ENCODE results near the gene KIR2DL3. TPM values are rescaled to one million over a fixed set of nuclear protein-coding genes. Genes with fewer than 3 reads are reported as not detected.
"Not testable (repeated sequence)": the region's sequence is repeated elsewhere in the genome, so short reads cannot be mapped to it uniquely, and the experiment has no call there.

The KIR2DL3 gene
- total RNA-seq, 1 donor from 2014 or later = not detected

GRCh38 chr19:54724644-54725043 is 13.7 kb upstream of the KIR2DL3 start:
- intact Hi-C loops (cut with micrococcal nuclease) = no loop called here
- no peak for DNase-seq (ENCODE audit: low spot score)
- peaks cover 15% of the 10 kb centered on the region for H3K9me3 Mint-ChIP-seq
- H3K36me3 Mint-ChIP-seq (ENCODE audit: low read depth) = no peaks in the 10 kb centered on the region
- no peaks in the 10 kb centered on the region for H3K27me3 Mint-ChIP-seq (ENCODE audit: low read depth)
- no peak overlapping the region for H3K27ac Mint-ChIP-seq
- H3K4me1 Mint-ChIP-seq (ENCODE audit: low read depth) = no peaks in the 10 kb centered on the region
- no peak overlapping the region for H3K4me3 Mint-ChIP-seq (ENCODE audit: low read depth)

- DNase-seq (ENCODE audit: low spot score) = no peak
- Mint-ChIP-seq H3K9me3 (peaks cover 15% of the 10 kb centered on the region), H3K4me1 (ENCODE audit: low read depth) (no peaks in the 10 kb centered on the region), H3K27ac (no peak overlapping the region), H3K27me3 (ENCODE audit: low read depth) (no peaks in the 10 kb centered on the region), H3K36me3 (ENCODE audit: low read depth) (no peaks in the 10 kb centered on the region), H3K4me3 (ENCODE audit: low read depth) (no peak overlapping the region)
- intact Hi-C loops (cut with micrococcal nuclease) = no loop called here
Observed at GRCh38 chr19:54725321-54725720, 13.0 kb upstream of the KIR2DL3 start.

- Mint-ChIP-seq H3K9me3 (peaks cover 10% of the 10 kb centered on the region), H3K4me3 (ENCODE audit: low read depth) (no peak overlapping the region), H3K4me1 (ENCODE audit: low read depth) (no peaks in the 10 kb centered on the region), H3K27ac (no peak overlapping the region), H3K27me3 (ENCODE audit: low read depth) (no peaks in the 10 kb centered on the region), H3K36me3 (ENCODE audit: low read depth) (no peaks in the 10 kb centered on the region)
- intact Hi-C loops (cut with micrococcal nuclease) = no loop called here
- DNase-seq (ENCODE audit: low spot score) = no peak
Observed at GRCh38 chr19:54727562-54727961, 10.8 kb upstream of the KIR2DL3 start.

- Mint-ChIP-seq H3K4me3 (ENCODE audit: low read depth) (no peak overlapping the region), H3K4me1 (ENCODE audit: low read depth) (no peaks in the 10 kb centered on the region), H3K36me3 (ENCODE audit: low read depth) (no peaks in the 10 kb centered on the region), H3K27me3 (ENCODE audit: low read depth) (no peaks in the 10 kb centered on the region), H3K27ac (no peak overlapping the region), H3K9me3 (peaks cover 9% of the 10 kb centered on the region)
- intact Hi-C loops (cut with micrococcal nuclease) = no loop called here
- no peak for DNase-seq (ENCODE audit: low spot score)
Observed at GRCh38 chr19:54728167-54728566, 10.1 kb upstream of the KIR2DL3 start.

GRCh38 chr19:54729416-54730188 is 8.7 kb upstream of the KIR2DL3 start:
- no peak for DNase-seq (ENCODE audit: low spot score)
- Mint-ChIP-seq H3K9me3 (no peaks in the 10 kb centered on the region), H3K27ac (no peak overlapping the region), H3K36me3 (ENCODE audit: low read depth) (no peaks in the 10 kb centered on the region), H3K27me3 (ENCODE audit: low read depth) (no peaks in the 10 kb centered on the region), H3K4me1 (ENCODE audit: low read depth) (no peaks in the 10 kb centered on the region), H3K4me3 (ENCODE audit: low read depth) (no peak overlapping the region)
- intact Hi-C loops (cut with micrococcal nuclease) = no loop called here

- Mint-ChIP-seq H3K27me3 (ENCODE audit: low read depth) (no peaks in the 10 kb centered on the region), H3K36me3 (ENCODE audit: low read depth) (no peaks in the 10 kb centered on the region), H3K4me1 (ENCODE audit: low read depth) (no peaks in the 10 kb centered on the region), H3K27ac (no peak overlapping the region), H3K4me3 (ENCODE audit: low read depth) (no peak overlapping the region), H3K9me3 (no peaks in the 10 kb centered on the region)
- intact Hi-C loops (cut with micrococcal nuclease) = no loop called here
- DNase-seq (ENCODE audit: low spot score) = no peak
Observed at GRCh38 chr19:54731191-54731590, 7.1 kb upstream of the KIR2DL3 start.

GRCh38 chr19:54738715-54739114 is 402 bp downstream of the KIR2DL3 start:
- Mint-ChIP-seq H3K36me3 (ENCODE audit: low read depth) (no peaks in the 10 kb centered on the region), H3K4me3 (ENCODE audit: low read depth) (no peak overlapping the region), H3K27me3 (ENCODE audit: low read depth) (no peaks in the 10 kb centered on the region), H3K9me3 (no peaks in the 10 kb centered on the region), H3K27ac (no peak overlapping the region), H3K4me1 (ENCODE audit: low read depth) (no peaks in the 10 kb centered on the region)
- DNase-seq (ENCODE audit: low spot score) = no peak
- intact Hi-C loops (cut with micrococcal nuclease) = no loop called here

GRCh38 chr19:54739587-54740497 is 1.5 kb downstream of the KIR2DL3 start:
- no peak overlapping the region for H3K4me3 Mint-ChIP-seq (ENCODE audit: low read depth)
- no peaks in the 10 kb centered on the region for H3K36me3 Mint-ChIP-seq (ENCODE audit: low read depth)
- DNase-seq (ENCODE audit: low spot score) = no peak
- H3K9me3 Mint-ChIP-seq = no peaks in the 10 kb centered on the region
- H3K4me1 Mint-ChIP-seq (ENCODE audit: low read depth) = no peaks in the 10 kb centered on the region
- H3K27ac Mint-ChIP-seq = no peak overlapping the region
- intact Hi-C loops (cut with micrococcal nuclease) = no loop called here
- no peaks in the 10 kb centered on the region for H3K27me3 Mint-ChIP-seq (ENCODE audit: low read depth)

GRCh38 chr19:54741950-54742349 is 3.6 kb downstream of the KIR2DL3 start:
- H3K4me3 Mint-ChIP-seq (ENCODE audit: low read depth); H3K4me1 Mint-ChIP-seq (ENCODE audit: low read depth); H3K36me3 Mint-ChIP-seq (ENCODE audit: low read depth); intact Hi-C loops (cut with micrococcal nuclease); DNase-seq (ENCODE audit: low spot score); H3K27me3 Mint-ChIP-seq (ENCODE audit: low read depth); H3K9me3 Mint-ChIP-seq; H3K27ac Mint-ChIP-seq: not testable (repeated sequence)

- H3K4me3 Mint-ChIP-seq (ENCODE audit: low read depth); DNase-seq (ENCODE audit: low spot score); H3K36me3 Mint-ChIP-seq (ENCODE audit: low read depth); intact Hi-C loops (cut with micrococcal nuclease); H3K9me3 Mint-ChIP-seq; H3K27me3 Mint-ChIP-seq (ENCODE audit: low read depth); H3K27ac Mint-ChIP-seq; H3K4me1 Mint-ChIP-seq (ENCODE audit: low read depth): not testable (repeated sequence)
Observed at GRCh38 chr19:54744080-54744479, 5.8 kb downstream of the KIR2DL3 start.

- H3K9me3 Mint-ChIP-seq; H3K4me1 Mint-ChIP-seq (ENCODE audit: low read depth); H3K4me3 Mint-ChIP-seq (ENCODE audit: low read depth); H3K36me3 Mint-ChIP-seq (ENCODE audit: low read depth); DNase-seq (ENCODE audit: low spot score); H3K27ac Mint-ChIP-seq; H3K27me3 Mint-ChIP-seq (ENCODE audit: low read depth); intact Hi-C loops (cut with micrococcal nuclease): not testable (repeated sequence)
Observed at GRCh38 chr19:54747614-54748322, 9.5 kb downstream of the KIR2DL3 start.

- intact Hi-C loops (cut with micrococcal nuclease); H3K4me3 Mint-ChIP-seq (ENCODE audit: low read depth); DNase-seq (ENCODE audit: low spot score): not testable (repeated sequence)
Observed at GRCh38 chr19:54750276-54750675, 12.0 kb downstream of the KIR2DL3 start.

More at GRCh38 chr19:54750276-54750675, 12.0 kb downstream of the KIR2DL3 start:
- H3K9me3 Mint-ChIP-seq; H3K27ac Mint-ChIP-seq; H3K27me3 Mint-ChIP-seq (ENCODE audit: low read depth); H3K4me1 Mint-ChIP-seq (ENCODE audit: low read depth); H3K36me3 Mint-ChIP-seq (ENCODE audit: low read depth): not testable (repeated sequence)

Measured in activated T-helper 2 cell treated with anti-CD3 and anti-CD28 coated beads, Interferon-gamma antibody, Interleukin-2, Interleukin-4, amounts not matched to agents 10 μg/mL and 5 μg/mL and 100 μg/mL, durations not matched to agents 14 hours and 24 hours and 36 hours (primary cell).